Peyer's patch (tissue), 4 donors: ENCODE data around the gene LSM12. TPM values are rescaled to one million over a fixed set of nuclear protein-coding genes. Genes with fewer than 3 reads are reported as not detected.
"Not testable (repeated sequence)": the region's sequence is repeated elsewhere in the genome, so short reads cannot be mapped to it uniquely, and the experiment has no call there.

Experiments
- DNase-seq, 3 donors: peaks; one replicate each; pipeline ENCODE4 v3.0.0-alpha.2; 2017 to 2019
- H3K27ac ChIP-seq, 4 donors: fragments of 200-600 bp; sonication (generic); one replicate each; pipeline ENCODE4 v1.5.1; 2016 to 2019
- H3K27me3 ChIP-seq, 2 donors: fragments of 200-600 bp; sonication (generic); one replicate each; pipeline ENCODE4 v1.5.1; 2019
- H3K36me3 ChIP-seq, 3 donors: fragments of 200-600 bp; sonication (generic); one replicate each; pipeline ENCODE4 v1.5.1; 2016 to 2019
- H3K4me1 ChIP-seq, 4 donors: fragments of 200-600 bp; sonication (generic); one replicate each; pipeline ENCODE4 v1.5.1; 2016 to 2019
- H3K4me3 ChIP-seq, 4 donors: fragments of 200-600 bp; sonication (generic); 1 replicate in 3 of 4; 2 replicates in 1 of 4; pipeline ENCODE4 v1.5.1; 2016 to 2019; ENCODE audit warnings: mild to moderate bottlenecking in 1 of 4
- H3K9me3 ChIP-seq, 4 donors: fragments of 200-600 bp; sonication (generic); one replicate each; pipeline ENCODE4 v1.5.1; 2016 to 2019; ENCODE audit warnings: mild to moderate bottlenecking in 1 of 4
- POLR2A ChIP-seq, 2 donors: fragments of 450-650 bp; IDR thresholded peaks; one replicate each; pipeline ENCODE4 v1.5.1; 2017; ENCODE audit warnings: antibody characterized with exemption in 2 of 2, mild to moderate bottlenecking in 2 of 2, moderate library complexity in 2 of 2
- total RNA-seq, 4 donors: library from RNA; depleted of rRNA; stranded (reverse); fragments of >200 nt; gene quantifications; one replicate each; pipeline ENCODE4 v1.1.0, GENCODE V29; 2016
- TF ChIP-seq, protein P1 (sequence below), 6 experiments: fragments of 450-650 bp in 4 of 6; fragments of 200-600 bp in 2 of 6; sonication (generic) in 1 of 6; IDR thresholded peaks; one replicate each; pipeline ENCODE4 v1.5.1; 2017 to 2019; ENCODE audit warnings: antibody characterized with exemption in 6 of 6, mild to moderate bottlenecking in 3 of 6, moderate library complexity in 1 of 6

Gene LSM12
- total RNA-seq, 4 donors from 2014 or later: 10.7 to 28.4 (median 26.1) TPM

DNA sequence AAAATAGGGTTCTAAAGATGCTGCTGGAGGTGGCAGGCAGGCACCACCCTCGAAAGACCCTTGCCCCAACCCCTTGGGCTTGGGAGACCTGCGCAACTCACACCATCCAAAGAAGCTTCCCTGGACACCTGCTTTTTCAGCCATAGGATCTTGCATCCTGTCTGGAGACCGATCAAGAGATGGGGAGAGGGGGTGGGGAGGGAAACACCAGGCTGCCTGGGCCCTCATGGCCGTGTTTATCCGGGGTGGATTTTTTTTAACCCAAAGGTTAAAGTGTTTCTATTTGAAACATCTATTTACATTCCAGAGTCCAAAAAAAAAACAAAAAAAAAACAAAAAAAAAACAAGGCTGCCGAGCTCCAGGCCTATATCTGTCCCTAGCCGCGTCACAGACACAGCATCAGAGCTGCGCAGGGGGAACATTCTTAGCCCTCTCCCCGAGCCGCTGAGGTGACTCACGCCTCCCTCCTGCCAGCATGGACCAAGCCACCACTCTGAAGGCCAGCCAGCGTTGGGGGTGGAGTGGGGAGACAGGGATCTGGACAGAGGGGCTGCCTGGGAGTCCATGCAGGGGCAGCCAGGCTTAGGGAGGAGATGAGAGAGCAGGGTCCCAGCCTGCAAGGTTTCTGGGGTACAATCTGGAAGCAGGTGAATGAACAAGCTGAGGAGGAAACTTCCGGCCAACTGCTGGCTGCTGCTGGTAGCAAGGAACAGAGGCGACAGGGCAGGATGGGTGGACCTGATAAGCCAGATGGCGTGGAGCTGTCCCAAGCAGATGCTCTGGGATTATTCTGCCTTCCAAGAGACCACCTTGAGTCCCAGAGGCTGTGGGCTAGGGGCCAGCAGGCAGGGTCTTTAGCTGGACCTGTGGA is 42.2 kb upstream of the LSM12 start:
- H3K4me1 ChIP-seq: peaks cover 9 to 46% (median 21%) of the 10 kb centered on the region in 4 donors
- H3K27me3 ChIP-seq: no peaks in the 10 kb centered on the region
- peak overlapping the region; percentile 41 to 86 (median 69) for H3K27ac ChIP-seq
- H3K9me3 ChIP-seq: no peaks in the 10 kb centered on the region
- TF ChIP-seq, protein P1, sequence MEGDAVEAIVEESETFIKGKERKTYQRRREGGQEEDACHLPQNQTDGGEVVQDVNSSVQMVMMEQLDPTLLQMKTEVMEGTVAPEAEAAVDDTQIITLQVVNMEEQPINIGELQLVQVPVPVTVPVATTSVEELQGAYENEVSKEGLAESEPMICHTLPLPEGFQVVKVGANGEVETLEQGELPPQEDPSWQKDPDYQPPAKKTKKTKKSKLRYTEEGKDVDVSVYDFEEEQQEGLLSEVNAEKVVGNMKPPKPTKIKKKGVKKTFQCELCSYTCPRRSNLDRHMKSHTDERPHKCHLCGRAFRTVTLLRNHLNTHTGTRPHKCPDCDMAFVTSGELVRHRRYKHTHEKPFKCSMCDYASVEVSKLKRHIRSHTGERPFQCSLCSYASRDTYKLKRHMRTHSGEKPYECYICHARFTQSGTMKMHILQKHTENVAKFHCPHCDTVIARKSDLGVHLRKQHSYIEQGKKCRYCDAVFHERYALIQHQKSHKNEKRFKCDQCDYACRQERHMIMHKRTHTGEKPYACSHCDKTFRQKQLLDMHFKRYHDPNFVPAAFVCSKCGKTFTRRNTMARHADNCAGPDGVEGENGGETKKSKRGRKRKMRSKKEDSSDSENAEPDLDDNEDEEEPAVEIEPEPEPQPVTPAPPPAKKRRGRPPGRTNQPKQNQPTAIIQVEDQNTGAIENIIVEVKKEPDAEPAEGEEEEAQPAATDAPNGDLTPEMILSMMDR (IDR thresholded peaks at IDR 0.05): no peak
- no peak for TF ChIP-seq POLR2A (IDR thresholded peaks at IDR 0.05)
- peak in 2 of 3 donors; percentile 45 to 77 for DNase-seq
- H3K4me3 ChIP-seq: no peak overlapping the region
- H3K36me3 ChIP-seq: peaks cover 0 to 14% (median 0%) of the 10 kb centered on the region in 3 donors

DNA sequence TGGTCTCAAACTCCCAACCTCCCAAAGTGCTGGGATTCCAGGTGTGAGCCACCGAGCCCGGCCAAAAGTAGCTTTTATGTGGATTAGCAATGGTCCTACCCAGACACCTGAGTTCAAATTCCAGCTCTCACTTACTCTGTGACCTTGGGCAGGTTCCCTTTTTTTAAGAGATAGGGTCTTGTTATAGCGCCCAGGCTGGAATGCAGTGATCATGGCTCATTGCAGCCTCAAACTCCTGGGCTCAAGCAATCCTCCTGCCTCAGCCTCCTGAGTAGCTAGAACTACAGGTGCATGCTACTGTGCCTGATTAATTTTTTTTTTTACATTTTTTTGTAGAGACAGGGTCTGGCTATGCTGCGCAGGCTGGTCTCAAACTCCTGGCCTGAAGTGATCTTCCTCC is 40.3 kb upstream of the LSM12 start:
- H3K9me3 ChIP-seq: no peaks in the 10 kb centered on the region
- H3K36me3 ChIP-seq: peaks cover 0 to 10% (median 0%) of the 10 kb centered on the region in 3 donors
- TF ChIP-seq, protein P1 (IDR thresholded peaks at IDR 0.05): no peak
- TF ChIP-seq POLR2A (IDR thresholded peaks at IDR 0.05): no peak
- H3K27ac ChIP-seq: peak overlapping the region in 1 of 4 donors; percentile 86
- H3K27me3 ChIP-seq: no peaks in the 10 kb centered on the region
- no peak for DNase-seq
- no peak overlapping the region for H3K4me3 ChIP-seq
- peaks cover 9 to 31% (median 17%) of the 10 kb centered on the region in 4 donors for H3K4me1 ChIP-seq

DNA sequence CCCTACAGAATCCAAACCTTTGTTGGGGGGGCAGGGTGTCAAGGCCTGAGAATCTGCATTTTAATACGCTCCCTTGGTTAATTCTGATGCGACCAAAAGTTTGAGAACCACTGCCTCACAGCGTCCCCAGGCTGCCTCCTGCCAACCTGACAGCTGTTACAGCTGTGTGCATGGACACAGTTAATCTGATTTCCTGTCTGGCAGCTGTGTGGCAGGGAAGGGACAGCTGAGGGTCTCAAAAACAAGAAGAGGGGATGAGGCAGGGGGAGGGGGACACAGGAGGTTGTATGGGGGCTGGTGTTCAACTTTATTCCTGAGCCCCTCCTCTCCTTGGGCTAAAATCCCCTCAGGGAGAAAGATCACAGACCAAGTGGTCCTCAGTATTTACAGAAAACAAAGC is 39.5 kb upstream of the LSM12 start:
- no peak overlapping the region for H3K27ac ChIP-seq
- H3K27me3 ChIP-seq: no peaks in the 10 kb centered on the region
- TF ChIP-seq, protein P1 (IDR thresholded peaks at IDR 0.05): no peak
- no peak for TF ChIP-seq POLR2A (IDR thresholded peaks at IDR 0.05)
- H3K4me3 ChIP-seq: no peak overlapping the region
- H3K4me1 ChIP-seq: peaks cover 6 to 22% (median 10%) of the 10 kb centered on the region in 4 donors
- H3K36me3 ChIP-seq: peaks cover 0 to 10% (median 0%) of the 10 kb centered on the region in 3 donors
- DNase-seq: no peak
- no peaks in the 10 kb centered on the region for H3K9me3 ChIP-seq

DNA sequence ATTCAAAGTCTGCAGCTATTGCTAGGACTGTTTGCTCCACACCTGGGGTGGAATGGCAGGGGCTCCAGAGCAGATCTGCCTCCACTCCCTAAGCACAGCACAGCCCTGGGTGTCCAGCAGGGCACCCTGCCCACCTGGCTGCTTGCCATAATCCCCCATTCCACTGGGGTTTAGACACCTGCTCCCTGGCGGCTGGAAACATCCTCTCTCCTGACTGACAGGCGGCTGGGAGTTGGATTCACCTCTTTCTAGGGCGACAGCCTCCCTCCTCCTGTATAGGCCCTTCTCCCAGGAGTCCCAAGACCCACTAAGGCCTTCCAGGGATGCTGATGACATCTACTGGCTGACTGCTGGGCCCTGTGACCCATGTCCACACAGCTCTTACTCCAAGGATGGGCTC is 39.0 kb upstream of the LSM12 start:
- TF ChIP-seq POLR2A (IDR thresholded peaks at IDR 0.05): no peak
- TF ChIP-seq, protein P1 (IDR thresholded peaks at IDR 0.05): no peak
- Histone ChIP-seq H3K9me3 (no peaks in the 10 kb centered on the region), H3K4me1 (peaks cover 3 to 18% (median 6%) of the 10 kb centered on the region in 4 donors), H3K36me3 (peaks cover 0 to 10% (median 0%) of the 10 kb centered on the region in 3 donors), H3K27me3 (no peaks in the 10 kb centered on the region), H3K4me3 (no peak overlapping the region), H3K27ac (no peak overlapping the region)
- no peak for DNase-seq

DNA sequence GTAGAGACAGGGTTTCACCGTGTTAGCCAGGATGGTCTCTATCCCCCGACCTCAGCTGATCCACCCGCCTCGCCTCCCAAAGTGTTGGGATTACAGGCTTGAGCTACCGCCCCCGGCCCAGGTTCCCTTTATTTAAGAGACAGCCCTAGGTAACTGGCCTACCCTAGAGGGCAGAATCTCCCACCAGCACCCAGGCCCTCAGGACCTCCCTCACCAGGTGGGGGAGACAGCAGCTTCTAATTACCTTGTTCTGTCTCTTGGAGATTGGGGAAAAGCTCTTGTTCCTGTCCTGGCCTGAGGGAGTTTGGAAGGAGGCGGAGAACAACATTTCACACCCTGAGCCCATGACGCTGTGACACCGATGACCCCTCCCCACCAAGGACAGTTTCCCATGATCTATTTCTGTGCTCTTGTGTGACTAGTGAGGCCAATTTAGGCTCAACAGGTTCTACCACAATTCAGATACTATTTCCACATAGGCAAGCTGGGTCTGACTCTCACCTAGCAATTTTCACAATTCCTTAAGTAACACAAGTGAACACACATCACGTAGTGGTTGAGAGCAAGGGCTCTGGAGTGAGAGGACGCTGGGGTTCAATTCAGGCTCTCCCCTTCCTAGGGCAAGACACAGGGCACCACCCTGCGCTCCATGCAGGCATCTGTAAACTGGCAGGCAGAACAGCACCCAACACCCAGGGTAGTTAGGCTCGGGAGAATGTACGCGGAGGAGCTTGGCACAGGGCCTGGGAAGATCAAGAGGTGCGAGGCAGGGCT is 36.6 kb upstream of the LSM12 start:
- no peak for TF ChIP-seq POLR2A (IDR thresholded peaks at IDR 0.05)
- TF ChIP-seq, protein P1 (IDR thresholded peaks at IDR 0.05): no peak
- Histone ChIP-seq H3K4me3 (no peak overlapping the region), H3K4me1 (peaks cover 0 to 2% (median 0%) of the 10 kb centered on the region in 4 donors), H3K27me3 (no peaks in the 10 kb centered on the region), H3K27ac (no peak overlapping the region), H3K36me3 (peaks cover 0 to 10% (median 0%) of the 10 kb centered on the region in 3 donors), H3K9me3 (no peaks in the 10 kb centered on the region)
- no peak for DNase-seq

DNA sequence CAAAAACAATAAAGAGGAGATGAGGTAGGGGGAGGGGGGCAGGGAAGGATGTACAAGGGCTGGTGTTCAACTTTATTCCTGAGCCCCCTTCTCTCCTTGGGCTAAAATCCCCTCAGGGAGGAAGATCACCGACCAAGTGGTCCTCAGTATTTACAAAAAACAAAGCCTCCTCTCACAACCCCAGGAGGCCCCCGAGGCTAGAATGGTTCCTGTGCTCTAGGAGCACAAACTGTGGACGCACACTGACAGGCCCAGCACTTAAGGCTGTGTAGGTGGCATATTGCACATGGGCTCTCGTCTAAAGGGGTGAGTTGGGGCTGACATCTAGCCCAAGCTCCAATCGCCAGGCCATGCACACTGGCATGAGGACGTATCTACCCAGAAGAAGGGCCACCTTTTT is 35.4 kb upstream of the LSM12 start:
- H3K27me3 ChIP-seq, H3K27ac ChIP-seq, DNase-seq, H3K4me3 ChIP-seq, H3K9me3 ChIP-seq, H3K36me3 ChIP-seq: not testable (repeated sequence)
- peaks cover 0 to 14% (median 0%) of the 10 kb centered on the region in 4 donors for H3K4me1 ChIP-seq
